Peyer's patch (tissue), 4 donors: ENCODE measurements around the gene CCDC200.
"Not testable (repeated sequence)": the region's sequence is repeated elsewhere in the genome, so short reads cannot be mapped to it uniquely, and the experiment has no call there.

ENCODE experiments used
- POLR2A ChIP-seq, 2 donors: fragments of 450-650 bp; IDR thresholded peaks; one replicate each; pipeline ENCODE4 v1.5.1; 2017; ENCODE audit warnings: antibody characterized with exemption in 2 of 2, mild to moderate bottlenecking in 2 of 2, moderate library complexity in 2 of 2
- TF ChIP-seq, protein P1 (sequence below), 6 experiments: fragments of 450-650 bp in 4 of 6; fragments of 200-600 bp in 2 of 6; sonication (generic) in 1 of 6; IDR thresholded peaks; one replicate each; pipeline ENCODE4 v1.5.1; 2017 to 2019; ENCODE audit warnings: antibody characterized with exemption in 6 of 6, mild to moderate bottlenecking in 3 of 6, moderate library complexity in 1 of 6

DNA sequence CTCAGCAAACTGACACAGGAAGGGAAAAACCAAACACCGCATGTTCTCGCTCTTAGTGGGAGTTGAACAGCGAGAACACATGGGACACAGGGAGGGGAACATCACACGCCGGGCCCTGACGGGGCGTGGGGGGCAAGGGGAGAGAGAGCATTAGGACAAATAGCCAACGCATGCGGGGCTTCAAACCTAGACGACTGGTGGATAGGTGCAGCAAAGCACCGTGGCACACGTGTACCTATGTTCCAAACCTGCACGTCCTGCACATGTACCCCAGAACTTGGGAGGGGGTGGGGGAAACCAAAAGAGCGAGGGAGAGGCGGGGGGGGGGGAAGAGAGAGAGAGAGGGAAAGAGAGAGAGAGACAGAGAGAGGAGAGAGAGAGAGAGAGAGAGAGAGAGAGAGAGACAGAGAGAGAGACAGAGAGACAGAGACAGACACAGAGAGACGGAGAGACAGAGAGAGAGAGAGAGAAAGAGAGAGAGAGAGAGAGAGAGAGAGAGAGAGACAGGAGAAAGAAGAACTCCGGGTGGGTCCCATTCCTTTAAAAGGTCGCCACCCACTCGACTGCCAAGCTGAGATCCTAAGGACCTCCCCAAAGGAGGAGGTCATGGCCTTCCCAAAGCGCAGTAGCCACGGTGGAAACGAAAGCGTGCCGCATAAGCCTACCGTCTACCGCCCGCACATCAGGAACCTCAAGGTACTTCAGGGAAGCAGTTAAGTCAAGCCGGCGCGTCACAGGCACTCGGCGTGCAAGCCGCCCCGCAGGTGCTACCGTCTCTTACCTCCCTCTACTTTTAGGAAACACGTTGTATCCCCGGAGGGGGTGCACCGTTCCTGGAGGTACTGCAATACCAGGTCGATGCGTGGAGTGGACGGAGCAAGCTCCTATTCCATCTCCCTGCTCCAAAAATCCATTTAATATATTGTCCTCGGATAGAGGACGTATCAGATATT is 42.4 kb upstream of the CCDC200 start:
- not testable (repeated sequence) for TF ChIP-seq POLR2A (IDR thresholded peaks at IDR 0.05)
- TF ChIP-seq, protein P1, sequence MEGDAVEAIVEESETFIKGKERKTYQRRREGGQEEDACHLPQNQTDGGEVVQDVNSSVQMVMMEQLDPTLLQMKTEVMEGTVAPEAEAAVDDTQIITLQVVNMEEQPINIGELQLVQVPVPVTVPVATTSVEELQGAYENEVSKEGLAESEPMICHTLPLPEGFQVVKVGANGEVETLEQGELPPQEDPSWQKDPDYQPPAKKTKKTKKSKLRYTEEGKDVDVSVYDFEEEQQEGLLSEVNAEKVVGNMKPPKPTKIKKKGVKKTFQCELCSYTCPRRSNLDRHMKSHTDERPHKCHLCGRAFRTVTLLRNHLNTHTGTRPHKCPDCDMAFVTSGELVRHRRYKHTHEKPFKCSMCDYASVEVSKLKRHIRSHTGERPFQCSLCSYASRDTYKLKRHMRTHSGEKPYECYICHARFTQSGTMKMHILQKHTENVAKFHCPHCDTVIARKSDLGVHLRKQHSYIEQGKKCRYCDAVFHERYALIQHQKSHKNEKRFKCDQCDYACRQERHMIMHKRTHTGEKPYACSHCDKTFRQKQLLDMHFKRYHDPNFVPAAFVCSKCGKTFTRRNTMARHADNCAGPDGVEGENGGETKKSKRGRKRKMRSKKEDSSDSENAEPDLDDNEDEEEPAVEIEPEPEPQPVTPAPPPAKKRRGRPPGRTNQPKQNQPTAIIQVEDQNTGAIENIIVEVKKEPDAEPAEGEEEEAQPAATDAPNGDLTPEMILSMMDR (IDR thresholded peaks at IDR 0.05), result not testable (repeated sequence)
